H4 (cell line): Measurements from ENCODE around the gene ABCF1. TPM values are rescaled to one million over a fixed set of nuclear protein-coding genes. Genes with fewer than 3 reads are reported as not detected.

Source experiments
- DNase-seq: peaks from one replicate; pipeline ENCODE4 v3.0.0-alpha.2; 2015; ENCODE audit warnings: low spot score
- total RNA-seq: library from RNA; depleted of rRNA; stranded (reverse); fragments of >200 nt; shearing (Covaris generic); gene quantifications from 2 replicates; pipeline ENCODE4 v1.2.3, GENCODE V29; 2014; rRNA removed

Gene ABCF1
- total RNA-seq, 1 experiment from 2014 or later = 46.7 TPM

DNA sequence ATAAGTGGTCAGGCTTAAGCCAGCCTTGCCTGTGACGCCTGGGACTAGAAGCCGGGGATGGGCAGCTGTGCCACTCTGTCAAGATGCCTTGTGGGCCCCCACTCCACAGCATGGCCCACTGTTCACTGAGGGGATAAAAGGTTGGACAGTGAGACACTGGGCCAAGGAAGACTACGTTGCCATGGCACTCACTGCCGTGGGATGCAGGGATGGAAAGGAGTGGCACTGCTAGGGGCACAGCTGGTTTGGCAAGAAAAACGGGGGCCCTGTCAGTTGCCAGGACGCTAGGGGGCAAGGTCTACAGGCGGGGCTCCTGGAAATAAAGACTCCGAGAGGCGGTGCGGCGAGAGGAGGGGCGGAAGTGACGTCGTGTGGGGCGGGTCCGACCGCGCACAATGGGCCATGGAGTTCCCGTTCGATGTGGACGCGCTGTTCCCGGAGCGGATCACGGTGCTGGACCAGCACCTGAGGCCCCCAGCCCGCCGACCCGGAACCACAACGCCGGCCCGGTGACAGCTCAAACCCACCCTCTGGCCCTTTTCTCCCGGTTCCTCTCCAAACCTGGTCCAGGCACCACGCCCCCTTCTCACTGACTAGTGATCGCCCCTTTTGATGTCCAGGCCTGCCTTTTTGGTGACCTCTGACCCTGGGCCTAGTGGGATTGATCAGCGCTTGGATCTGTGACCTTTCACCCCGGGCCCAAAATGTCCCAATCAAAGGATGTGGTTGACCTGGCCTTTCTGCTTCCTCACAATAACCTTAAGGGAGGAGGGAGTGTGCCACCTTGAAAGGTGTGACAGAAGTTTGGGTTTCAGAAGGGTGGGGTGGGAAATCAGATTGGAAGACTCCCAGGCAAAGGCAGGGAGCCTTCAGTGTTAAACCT, 55.5 kb downstream of the ABCF1 start, which contains the start of gene ATAT1:
TSS of gene ATAT1 (plus strand) at position 391 of the 883 bp plus-strand sequence.
- DNase-seq = peak; percentile 76

DNA sequence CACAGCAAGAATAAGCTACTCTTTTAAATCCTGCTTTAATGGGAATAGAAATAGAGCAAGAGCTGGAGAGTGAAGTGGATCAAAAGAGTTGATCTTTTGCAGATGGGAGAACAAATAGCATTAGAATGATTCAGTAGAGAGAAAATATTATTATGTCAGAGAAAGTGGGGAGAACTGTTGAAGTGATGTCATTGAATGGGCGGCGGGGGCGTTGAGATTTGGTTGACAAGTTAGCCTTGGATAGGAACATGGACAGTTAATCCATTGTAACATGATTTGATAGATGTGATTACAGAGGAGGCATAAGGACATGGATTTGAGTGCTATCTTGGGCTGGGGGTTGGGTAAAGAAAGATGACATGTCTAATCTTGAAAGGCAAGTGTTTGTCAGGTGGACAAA, 64.6 kb downstream of the ABCF1 start:
- no peak for DNase-seq

DNA sequence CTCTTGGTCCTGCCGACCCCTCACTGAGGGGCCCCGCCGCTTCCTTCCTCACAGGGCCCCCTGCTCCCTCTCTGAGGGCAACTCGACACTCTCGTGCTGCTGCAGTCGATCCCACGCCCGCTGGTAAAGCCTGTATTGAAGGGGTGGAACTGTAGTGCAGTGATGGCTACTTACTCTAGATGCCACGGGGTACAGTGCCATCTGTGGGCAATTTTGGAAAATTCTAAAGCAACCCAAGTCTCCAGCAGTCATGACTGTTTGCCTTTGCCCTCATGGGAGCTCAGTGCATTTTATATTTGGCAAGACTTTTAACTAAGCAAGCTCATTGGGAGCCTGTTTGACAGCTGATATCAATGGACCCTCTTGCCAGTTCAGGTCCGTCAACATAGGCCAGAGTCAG, 69.2 kb downstream of the ABCF1 start:
- DNase-seq = no peak

DNA sequence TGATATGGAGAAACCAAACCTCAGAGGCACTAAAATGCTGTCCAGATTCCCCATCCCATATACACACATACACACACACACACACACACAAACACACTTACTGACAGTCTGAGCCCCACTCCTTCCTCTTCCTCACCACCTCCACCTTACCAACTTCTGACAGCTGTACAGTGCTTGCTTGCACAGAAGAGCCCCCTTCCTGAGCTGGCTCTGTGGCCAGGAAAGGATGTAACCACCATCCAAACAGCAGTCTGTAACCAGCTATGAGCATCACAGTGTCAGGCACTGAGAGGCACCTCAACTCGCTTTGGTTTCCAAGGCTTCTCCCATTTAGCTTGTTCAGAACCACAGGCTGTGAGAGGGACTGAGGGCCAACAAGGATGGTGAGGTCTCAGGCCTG, 69.8 kb downstream of the ABCF1 start:
- DNase-seq = no peak

Other genes with a start within 250 kb of the ABCF1 start
- 7.2 and 11.2 TPM in 2 replicates for gene TRIM39, start 244.5 kb upstream of the ABCF1 start, total RNA-seq
- 48.2 and 71.3 TPM in 2 replicates for gene RPP21, start 226.3 kb upstream of the ABCF1 start, total RNA-seq
- gene HLA-E, start 81.9 kb upstream of the ABCF1 start, total RNA-seq = 82.8 and 95.1 TPM in 2 replicates
- gene GNL1, start 15.0 kb upstream of the ABCF1 start, total RNA-seq = 42.1 and 56.7 TPM in 2 replicates
- 17.9 and 25.4 TPM in 2 replicates for gene PRR3, start 14.1 kb upstream of the ABCF1 start, total RNA-seq
- gene PPP1R10, start 45.8 kb downstream of the ABCF1 start, total RNA-seq = 14.8 and 15.9 TPM in 2 replicates
- gene MRPS18B, start 46.4 kb downstream of the ABCF1 start, total RNA-seq = 72.6 and 141 TPM in 2 replicates
- 7.0 and 8.5 TPM in 2 replicates for gene ATAT1, start 55.4 kb downstream of the ABCF1 start, total RNA-seq
- 2.9 and 6.0 TPM in 2 replicates for gene C6orf136, start 75.7 kb downstream of the ABCF1 start, total RNA-seq
- 29.9 and 32.6 TPM in 2 replicates for gene DHX16, start 101.6 kb downstream of the ABCF1 start, total RNA-seq
- 49.9 and 50.9 TPM in 2 replicates for gene PPP1R18, start 115.2 kb downstream of the ABCF1 start, total RNA-seq
- gene NRM, start 119.5 kb downstream of the ABCF1 start, total RNA-seq = 15.0 and 20.1 TPM in 2 replicates
- gene MDC1, start 145.8 kb downstream of the ABCF1 start, total RNA-seq = 7.8 and 8.7 TPM in 2 replicates
- 1,333 and 1,508 TPM in 2 replicates for gene TUBB, start 148.9 kb downstream of the ABCF1 start, total RNA-seq
- 206 and 213 TPM in 2 replicates for gene FLOT1, start 171.2 kb downstream of the ABCF1 start, total RNA-seq
- 53.1 and 58.9 TPM in 2 replicates for gene IER3, start 173.1 kb downstream of the ABCF1 start, total RNA-seq